GM20431 (cell line): ENCODE results near the gene MAP3K7.

Experiments
- in situ Hi-C: fragments of 300-500 bp; cut with MseI, MboI; formaldehyde crosslinking; loops from one replicate; pipeline ENCODE4 v1.15.0; 2020; ENCODE audit warnings: low sequenced_read_pairs; ENCODE audit not compliant: unreplicated experiment

MAP3K7 gene

DNA sequence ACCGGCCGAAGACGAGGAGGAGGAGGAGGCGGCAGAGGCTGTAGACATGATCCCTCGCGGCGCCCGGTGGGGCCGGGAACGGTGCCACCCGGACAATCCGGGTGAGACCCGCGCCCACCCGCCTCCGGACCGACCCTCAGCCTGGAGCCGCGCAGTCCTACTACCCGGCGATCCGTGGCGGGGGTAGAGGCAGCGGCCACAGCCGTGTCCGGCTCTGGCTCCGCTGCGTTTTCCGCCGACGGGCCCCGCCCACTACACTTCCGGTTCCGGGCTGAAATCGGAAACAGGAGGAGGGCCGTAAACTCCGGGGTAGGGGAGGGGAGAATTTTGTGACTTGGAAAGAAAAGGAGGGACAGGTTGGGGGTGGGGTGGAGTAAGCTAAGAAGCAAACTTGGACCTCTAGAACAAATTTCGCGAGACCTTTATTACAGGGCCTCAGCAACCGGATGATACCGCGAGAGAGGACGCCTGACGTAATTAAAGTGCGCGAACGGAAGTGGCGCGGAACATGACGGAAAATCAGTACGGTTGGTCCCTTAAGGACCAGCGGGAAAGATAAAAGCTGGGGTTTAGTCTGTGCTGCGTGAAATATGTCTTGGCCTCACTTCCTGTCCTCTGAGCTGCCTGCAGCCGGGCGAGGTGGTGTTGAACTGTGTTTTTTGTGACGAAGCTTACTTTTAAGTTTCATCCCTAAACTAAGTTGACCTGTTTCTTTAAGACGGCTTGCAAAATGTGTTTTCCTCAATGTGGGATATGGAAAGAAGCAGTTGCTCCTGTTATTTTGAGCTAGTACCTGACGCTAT lies at the start of gene MAP3K7:
MAP3K7 (minus strand) TSS at position 237 of the 803 bp plus-strand sequence; CDS start at position 48, 189 bp downstream.
- in situ Hi-C loops: no loop called here

DNA sequence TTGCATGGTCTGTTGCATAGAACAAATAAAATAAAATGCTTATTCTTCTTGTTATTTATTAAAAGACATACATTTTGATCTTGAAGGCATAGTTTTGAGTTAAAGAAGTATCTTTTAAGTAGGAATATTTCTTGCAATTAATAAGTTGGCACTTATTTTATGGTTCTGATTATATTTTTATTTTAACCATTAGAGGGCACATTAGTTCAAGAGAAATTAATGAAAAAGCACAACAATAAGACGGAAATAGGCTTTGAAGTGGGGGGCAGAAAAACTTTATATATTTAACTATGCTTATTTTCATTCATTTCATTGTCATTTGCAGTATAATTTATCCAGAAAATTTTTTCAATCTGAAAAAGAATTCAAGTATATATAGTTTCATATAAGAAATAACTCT lies 44.2 kb upstream of the MAP3K7 start:
- in situ Hi-C loops: no loop called here

DNA sequence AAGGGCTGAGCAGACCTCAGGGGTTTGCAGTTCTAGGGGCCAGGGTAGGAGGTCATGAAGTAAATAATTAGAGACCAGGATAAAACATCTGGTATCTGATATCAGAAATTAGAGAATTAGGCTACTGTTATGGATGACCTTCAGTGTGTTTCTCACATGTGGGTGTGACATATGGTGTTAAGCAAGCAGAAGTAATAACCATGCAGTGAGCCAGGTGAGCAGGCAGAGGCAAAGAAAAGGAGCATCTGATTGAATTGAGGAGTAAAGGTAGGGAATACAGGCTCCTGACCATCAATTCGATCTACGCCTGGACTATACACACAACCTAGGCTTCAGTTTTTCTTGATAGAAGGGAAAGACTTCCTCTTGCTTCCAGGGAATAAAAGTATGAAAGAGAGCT lies 34.7 kb upstream of the MAP3K7 start:
- in situ Hi-C loops: no loop called here

DNA sequence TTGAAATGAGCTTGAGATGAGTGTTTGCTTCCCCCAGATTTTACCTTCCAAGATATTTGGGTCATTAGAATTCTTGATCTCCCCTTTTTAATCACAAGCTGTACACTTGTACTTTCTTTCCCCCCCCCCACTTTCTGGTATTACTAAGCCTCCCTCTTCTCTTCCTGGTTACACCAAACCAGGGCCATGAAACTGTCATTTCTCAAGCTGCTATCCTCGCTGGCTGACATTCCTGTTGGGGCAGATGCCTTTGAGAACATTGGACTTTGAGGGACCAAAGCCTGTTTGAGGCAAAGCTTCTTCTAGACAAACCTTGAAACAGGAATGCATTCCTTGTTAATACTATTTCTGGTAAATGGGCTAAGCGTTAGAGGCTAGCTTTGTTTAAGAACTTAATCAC lies 32.3 kb upstream of the MAP3K7 start:
- in situ Hi-C loops: no loop called here

DNA sequence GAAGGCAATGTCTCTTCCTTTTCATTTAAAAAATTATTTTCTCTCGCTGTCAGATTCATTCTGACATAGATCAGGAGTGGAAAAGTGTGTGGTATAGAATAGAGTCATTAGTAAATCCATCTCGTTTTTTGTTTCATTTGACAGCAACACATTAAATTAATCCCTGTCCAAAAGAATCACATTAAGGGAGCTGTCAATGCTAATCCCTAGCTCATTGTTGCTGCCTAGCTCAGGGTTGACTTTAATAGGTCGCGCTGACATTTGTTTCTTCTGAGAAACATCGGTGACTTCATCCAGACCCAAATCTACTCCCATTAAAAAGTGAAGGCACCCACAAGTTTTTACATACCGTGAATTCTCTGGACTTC lies 25.4 kb upstream of the MAP3K7 start:
- in situ Hi-C loops: no loop called here

DNA sequence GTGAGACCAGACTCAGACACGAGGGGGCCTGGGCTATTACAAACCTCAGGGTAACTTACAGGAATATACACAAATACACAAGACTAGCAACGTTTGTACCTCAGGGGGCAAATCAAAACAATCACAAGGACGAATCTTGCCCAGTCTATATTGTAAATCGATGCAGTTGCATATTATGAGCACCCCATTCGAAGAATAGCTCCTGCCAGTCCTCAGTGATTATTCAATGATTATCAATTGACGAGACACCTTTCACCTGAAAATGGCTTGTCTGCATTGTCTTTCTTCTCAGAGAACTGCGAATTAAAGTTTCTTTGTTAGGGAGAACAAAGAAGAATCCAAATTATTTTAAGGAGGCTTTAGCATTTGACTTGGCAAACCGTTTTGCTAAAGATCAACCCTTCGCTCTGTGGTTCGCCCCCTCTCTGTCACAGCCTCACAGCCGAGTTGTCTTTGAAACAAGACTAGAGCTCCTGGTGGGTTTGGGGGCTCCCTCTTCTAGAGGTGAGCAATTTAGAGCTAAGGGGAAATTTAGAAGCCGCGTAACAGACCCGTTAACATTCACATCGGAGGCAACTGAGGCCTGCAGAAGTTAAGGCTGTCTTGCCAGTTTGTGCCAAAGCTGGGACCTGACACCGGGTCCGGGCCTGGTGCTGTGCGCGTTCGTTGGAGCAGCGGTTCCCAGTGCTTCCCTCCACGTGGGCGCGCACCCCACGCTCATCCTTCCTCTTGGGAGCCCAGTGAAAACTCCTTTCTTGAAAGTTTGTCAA lies 24.9 kb upstream of the MAP3K7 start:
- in situ Hi-C loops: no loop called here

DNA sequence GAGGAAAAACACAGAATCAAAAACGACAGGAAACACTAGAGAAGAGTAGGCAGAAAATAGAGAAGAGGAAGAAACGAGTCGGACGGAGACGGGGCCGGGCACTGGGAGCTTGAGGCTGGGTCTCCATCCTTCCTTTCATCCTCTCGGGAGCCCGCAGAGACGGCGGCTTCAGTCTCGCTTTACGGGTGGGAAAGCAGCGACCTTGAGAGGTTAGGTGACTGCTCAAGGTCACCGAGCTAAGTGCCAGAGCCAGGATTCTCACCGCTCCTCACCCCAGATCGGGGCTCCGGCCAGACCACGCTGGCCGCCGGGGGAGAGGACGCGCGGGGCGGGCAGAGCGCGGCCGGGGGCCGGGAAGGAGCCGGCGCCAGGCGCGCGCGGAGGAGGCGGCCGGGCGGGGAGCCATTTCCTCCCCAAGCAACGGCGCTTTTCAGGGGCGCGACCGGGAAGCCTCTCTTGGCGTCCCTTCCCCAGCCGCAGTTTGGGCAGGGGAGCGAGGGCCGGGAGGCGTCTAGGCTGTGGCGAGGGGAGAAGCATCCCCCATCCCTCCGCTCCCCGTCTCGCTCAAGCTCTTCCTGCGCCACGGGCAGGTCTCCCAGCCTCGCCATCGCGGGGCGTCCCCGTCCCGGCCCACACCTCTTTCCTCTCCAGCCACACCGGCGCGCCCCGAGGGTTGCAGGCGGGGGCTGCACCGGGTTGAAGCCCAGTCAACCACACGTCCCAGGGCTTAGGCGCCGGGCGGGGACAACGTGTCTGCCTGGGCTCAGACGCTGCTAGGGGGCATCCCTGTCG lies 24.1 kb upstream of the MAP3K7 start:
- in situ Hi-C loops: no loop called here

DNA sequence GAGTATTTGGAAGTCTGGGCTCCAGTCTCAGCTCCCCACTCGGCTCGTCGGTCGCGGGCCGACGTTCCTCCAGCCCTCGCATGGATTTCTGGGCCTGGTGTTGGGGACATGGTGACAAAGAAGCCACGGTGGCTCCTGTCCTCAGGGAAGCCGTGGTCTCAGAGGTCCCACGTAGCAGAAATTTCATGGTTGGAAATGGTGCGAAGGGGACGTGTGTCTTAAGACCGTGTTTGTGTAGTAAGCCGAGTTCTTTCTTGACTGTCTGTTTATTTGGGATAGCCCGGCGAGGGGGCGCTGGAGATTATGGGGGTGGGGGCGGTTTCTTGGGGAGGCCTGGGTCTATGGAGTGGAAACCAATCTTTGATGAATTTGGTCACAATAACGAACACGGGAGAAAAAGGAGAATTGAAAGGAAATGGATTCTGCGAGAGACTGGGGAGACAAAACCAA lies 23.5 kb upstream of the MAP3K7 start:
- in situ Hi-C loops: no loop called here

DNA sequence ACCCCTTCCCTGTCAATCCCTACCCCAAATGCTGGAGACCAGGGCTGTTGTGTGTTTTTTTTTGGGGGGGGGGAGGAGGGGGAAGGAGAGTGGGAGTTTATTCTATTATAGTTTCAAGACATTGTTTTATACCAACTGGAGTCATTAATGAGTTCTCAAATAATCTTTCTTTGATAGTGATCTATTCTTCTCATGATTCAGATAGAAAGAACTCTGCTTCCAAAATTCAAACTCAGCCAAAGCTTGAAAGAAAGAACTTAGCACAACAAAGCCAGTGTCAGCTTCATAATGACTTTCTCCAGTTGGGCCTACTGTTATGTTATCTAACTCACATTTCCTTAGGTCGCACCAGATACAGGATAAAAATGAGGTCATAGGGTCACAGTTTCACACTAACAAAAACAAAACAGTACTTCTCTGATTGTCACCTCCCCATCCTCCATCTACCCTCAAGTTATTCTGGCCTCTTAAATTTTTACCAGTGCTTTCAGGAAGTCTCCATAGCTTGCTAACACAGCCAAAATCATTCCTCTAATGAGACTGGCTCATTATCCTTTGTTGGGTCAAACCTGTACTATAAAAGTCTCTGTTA lies 19.0 kb upstream of the MAP3K7 start:
- in situ Hi-C loops: no loop called here

DNA sequence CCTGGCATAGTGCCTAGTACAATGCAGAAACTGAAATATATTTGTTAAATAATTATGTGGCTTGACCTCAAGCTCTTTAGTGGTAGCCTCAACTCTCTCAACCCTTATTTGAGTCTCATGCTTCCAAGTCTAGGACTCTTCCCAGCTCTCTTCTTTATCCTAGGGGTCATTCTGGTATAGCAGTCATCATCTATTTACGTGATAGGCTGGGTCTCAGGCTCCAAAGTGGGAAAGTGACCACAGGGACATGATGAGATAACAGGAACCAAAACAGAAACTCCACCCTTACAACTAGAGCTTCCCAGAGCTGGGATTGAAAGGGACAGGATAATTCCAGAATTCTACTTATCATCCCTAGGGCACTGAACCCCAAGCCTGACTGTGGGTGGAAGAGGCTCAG lies 17.7 kb upstream of the MAP3K7 start:
- in situ Hi-C loops: no loop called here

DNA sequence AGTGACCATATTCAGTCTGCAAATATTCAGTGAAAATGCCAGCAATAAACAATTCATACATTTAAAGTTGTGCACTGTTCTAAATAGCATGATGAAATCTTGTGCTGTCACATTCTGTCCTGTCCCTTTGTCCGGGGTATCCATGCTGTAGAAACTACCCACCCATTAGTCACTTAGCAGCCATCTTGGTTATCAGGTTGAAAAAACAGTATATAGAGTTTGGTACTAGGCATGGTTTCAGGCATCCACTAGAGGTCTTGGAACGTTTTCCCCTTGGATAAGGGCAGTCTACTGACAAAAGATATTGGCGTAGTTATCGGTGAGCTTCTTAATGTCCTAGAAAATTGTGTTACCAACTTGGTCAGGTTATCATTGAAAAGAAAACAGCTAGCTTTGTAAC lies 12.3 kb upstream of the MAP3K7 start:
- in situ Hi-C loops: no loop called here

DNA sequence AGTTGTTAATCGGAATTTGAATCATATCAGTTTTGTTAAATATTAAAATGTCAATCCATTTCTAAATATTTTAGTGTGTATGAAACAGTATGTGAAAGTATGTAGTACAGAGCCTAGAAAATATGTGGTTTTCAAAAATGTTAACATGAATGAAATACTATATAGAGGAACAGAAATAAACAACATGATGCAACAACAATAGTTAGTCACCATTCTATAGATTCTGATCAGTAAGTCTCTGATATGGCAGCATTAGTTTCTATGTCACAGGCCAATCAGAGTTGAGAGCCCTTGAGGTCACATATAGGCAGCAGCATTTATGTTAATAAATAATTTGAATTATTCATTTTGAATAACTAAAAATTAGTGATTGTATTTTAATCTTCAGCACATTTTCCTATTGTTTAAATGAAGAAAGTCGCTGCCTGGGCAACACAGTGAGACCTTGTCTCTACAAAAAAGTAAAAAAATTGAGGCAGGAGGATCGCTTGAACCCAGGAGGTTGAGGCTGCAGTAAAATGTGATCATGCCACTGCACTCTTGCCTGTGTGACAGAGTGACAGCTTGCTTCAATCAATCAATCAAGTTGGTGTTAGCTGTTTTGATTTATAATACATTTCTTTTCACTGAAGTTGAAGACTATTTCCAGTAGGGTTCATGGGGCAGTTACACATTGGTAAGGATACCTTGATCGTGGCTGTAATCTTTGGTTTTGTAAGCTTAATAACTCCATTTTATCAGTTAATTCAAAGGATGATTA lies 11.5 kb upstream of the MAP3K7 start:
- in situ Hi-C loops: no loop called here

DNA sequence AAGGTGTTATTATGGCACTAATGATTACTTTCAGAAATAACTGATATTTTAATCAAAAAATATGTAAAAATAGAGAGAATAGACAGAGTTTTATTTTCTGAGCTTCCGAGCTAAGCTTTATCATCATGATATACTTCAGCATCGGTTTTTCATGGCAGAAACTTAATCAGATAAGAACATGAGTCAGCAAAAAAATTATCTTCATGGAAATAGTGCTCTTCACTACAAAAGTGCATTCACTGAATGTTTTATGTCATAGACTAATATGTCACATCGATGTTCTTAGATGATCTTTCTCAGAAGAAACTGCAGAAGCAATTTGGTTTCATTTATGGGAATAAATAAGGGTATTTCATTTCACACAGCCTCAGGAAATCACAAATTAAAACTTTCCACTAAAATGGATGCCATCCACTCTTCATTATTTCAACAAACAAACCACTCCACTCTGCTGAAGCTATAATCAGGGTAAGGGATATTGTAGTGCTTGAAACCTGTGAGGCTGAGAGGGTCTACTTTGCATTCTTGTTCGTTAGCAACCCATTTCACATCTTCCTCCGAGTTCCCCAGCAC lies 10.2 kb upstream of the MAP3K7 start:
- in situ Hi-C loops: no loop called here

DNA sequence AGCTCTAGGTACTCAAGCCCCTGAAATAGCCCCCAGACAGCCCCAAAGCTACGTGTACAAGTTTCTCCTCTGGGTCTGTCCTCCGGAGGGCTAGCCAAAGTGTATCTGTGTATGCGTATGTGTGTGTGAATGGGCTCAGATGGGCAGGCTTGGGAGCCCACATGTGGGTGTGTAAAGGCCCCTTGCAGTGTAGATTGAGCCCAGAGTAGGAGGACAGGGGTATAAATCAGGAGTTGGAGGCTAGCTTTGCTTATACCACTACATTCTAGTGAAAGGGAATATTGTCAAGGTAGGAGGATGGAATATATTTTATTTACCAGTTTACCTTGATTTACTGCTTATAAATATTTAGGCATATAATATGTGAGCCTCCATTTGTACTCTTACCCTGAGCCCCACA lies 9.0 kb upstream of the MAP3K7 start:
- in situ Hi-C loops: no loop called here

DNA sequence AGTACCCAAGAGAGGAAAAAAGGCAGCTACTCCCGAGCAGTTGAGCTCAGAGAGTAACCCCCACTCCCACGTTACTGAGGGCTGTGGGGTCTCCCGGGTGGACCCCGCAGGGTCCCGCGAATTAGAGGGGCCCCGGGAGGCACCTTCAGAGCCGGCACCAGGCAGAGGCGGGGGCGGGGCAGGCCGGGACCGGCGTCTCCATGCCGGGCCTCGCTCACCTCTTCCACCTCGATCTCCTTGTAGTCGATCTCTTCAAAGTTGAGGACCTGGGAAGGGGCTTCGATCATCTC lies 381 bp downstream of the MAP3K7 start:
- in situ Hi-C loops: no loop called here

DNA sequence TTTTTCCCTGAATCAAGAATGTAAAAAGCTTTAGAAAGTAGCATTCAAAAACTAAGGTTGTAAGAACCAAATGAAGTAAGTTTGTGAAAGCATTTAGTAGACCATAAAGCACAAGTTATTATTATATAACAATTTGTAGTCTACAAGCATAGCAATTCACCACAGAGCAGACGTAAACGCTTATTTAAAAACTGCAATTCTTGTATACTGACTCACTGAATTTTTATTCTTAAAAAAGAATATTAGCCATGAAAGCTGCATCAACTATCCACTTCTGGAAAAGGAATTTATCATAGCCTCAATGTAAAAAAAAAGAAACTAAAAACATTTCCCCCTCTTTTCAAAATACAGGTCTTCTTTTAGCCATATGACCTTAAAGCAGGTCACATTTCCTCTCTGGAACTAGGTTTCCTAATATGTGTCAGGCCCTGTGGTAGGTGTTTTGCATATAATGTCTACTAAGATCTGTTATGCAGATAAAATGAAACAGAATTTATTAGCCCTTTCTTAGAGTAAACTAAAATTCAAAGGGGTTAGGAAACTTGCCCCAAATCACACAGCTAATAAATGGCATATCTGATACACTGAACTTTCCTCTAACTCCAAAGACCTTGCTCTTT lies 2.1 kb downstream of the MAP3K7 start:
- in situ Hi-C loops: no loop called here

DNA sequence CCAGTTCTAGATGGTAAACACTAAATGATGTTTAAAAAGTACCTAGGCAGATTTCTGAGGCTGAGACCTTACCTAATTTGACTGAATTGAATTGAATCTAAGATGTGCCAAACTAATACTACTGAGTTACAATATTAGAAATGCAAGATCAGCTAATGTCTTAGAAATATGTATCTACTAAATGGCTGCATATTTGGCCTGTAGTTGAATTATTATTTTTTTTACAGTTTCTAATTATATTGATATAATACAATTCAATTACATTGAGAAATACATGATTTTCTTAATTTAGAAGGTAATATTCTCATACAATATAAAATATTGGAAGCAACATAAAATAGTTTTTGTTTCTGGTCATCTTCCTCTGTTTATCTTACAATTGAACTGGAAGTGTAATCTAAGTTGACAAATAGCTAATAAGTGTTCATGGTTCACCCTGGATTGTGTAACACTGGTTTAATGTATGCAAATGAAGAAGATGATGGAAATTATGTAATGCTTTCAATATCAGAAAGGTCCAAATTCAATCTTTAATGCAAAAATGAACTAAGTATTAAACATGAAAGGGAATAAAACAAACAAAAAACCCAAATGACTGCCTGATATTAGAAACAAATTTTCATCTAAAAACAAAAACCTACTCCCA lies 2.9 kb downstream of the MAP3K7 start:
- in situ Hi-C loops: no loop called here

DNA sequence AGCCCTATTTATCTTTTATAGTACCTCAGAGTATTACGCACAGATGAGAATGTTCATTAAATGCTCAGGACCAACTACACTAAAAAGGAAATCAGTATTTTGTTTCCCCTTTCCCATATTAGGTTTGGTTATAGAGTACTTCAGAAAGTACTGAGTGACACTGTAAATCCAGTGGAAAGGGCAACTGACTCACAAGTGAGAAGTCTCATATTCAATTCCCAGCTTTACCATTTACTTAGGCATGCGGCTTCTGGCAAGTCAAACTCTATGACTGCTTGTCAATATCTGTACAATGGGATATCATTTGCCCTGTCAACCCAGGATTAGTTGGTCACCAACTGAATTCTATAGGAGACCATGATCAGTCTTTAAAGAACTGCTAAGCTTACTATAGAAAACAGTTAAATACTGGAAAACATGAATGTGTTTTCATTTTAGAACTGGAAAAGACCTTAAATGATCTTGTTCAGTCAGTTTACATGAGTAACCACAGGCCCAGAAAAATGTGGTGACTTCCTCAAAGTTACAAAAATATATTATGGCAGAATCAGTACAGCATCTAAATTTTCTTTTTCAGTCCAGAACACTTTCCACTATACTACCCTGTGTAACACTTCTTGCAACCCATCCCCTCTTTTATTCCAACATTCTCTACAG lies 3.6 kb downstream of the MAP3K7 start:
- in situ Hi-C loops: no loop called here
